ENCODE measurements around the gene C9orf78.

DNA sequence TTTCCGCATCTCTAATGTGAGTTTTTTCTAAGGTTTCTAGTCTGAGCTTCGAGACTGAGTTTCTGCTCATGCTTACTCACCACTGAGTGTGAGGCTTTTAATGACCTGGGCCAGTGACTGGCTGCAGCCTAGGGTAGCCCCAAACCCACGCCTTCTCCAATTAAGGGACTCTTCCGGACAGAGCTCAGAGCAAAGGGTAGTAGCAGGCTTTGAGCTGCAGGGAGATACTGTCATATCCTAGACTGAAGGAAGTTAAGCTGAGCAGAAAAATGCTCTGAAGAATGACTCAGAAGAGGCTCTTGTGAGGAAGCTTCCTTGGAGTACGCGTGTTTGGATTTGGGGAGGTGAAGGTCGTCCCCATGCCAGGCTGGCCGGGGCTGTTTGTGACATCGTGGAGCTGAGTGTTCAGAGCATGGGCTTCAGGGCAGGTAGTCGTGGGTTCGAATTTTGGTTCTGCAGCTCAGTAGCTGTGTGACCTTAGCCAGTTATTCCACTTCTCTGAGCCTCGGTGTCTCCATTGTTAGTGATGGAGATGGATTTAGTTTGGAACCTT is 3.7 kb upstream of the C9orf78 start:
- no peak for TF ChIP-seq CREB3L1 (IDR thresholded peaks at IDR 0.05; ENCODE audit: borderline replicate concordance, low read depth)
- no peak for TF ChIP-seq SP2 (IDR thresholded peaks at IDR 0.05; ENCODE audit: extremely low read depth, low read depth, low read length, poor library complexity, severe bottlenecking)
- peak; percentile 28; the same call in 1 of the 2 replicates for TF ChIP-seq PKNOX1 (IDR thresholded peaks at IDR 0.05)
- TF ChIP-seq, protein P1, sequence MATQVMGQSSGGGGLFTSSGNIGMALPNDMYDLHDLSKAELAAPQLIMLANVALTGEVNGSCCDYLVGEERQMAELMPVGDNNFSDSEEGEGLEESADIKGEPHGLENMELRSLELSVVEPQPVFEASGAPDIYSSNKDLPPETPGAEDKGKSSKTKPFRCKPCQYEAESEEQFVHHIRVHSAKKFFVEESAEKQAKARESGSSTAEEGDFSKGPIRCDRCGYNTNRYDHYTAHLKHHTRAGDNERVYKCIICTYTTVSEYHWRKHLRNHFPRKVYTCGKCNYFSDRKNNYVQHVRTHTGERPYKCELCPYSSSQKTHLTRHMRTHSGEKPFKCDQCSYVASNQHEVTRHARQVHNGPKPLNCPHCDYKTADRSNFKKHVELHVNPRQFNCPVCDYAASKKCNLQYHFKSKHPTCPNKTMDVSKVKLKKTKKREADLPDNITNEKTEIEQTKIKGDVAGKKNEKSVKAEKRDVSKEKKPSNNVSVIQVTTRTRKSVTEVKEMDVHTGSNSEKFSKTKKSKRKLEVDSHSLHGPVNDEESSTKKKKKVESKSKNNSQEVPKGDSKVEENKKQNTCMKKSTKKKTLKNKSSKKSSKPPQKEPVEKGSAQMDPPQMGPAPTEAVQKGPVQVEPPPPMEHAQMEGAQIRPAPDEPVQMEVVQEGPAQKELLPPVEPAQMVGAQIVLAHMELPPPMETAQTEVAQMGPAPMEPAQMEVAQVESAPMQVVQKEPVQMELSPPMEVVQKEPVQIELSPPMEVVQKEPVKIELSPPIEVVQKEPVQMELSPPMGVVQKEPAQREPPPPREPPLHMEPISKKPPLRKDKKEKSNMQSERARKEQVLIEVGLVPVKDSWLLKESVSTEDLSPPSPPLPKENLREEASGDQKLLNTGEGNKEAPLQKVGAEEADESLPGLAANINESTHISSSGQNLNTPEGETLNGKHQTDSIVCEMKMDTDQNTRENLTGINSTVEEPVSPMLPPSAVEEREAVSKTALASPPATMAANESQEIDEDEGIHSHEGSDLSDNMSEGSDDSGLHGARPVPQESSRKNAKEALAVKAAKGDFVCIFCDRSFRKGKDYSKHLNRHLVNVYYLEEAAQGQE (IDR thresholded peaks at IDR 0.05; ENCODE audit: borderline replicate concordance), result peak; percentile 4; the same call in 1 of the 2 replicates
- TF ChIP-seq, protein P1 (CRISPR knock-in tag; IDR thresholded peaks at IDR 0.05; ENCODE audit: low read depth), result no peak
- TF ChIP-seq FOXK2 (conservative IDR thresholded peaks at IDR 0.05 in 1 of 2, IDR thresholded peaks at IDR 0.05 in 1 of 2; ENCODE audit: low read depth in 2 of 2), result no peak
- no peak for TF ChIP-seq NR2C2 (CRISPR knock-in tag; IDR thresholded peaks at IDR 0.05)
- no peak for TF ChIP-seq NR2C2 (tag; IDR thresholded peaks at IDR 0.05)
